ENCODE results near the gene TACO1.
A peak's percentile ranks its signal among the peaks of the same experiment; 100 is the strongest.

Gene TACO1

GRCh38 chr17:63600569-63601438, at the start of gene TACO1:
TSS of gene TACO1 (plus strand) at chr17:63600895. CDS start at chr17:63601084, 189 bp downstream.
- Histone ChIP-seq H3K27ac (peak within 1 kb of the TSS; percentile 89), H3K4me1 (peaks cover 18% of the 10 kb centered on the region), H3K9ac (peak within 1 kb of the TSS; percentile 96), H4K20me1 (no peaks in the 10 kb centered on the region), H3K4me3 (peak within 1 kb of the TSS; percentile 92), H3K4me2 (peak within 1 kb of the TSS; percentile 95), H3K27me3 (no peaks in the 10 kb centered on the region), H3K36me3 (peaks cover 32% of the 10 kb centered on the region), H3K9me3 (no peaks in the 10 kb centered on the region)
- no peak for TF ChIP-seq Cebpa-rat (IDR thresholded peaks at IDR 0.05)

DNA sequence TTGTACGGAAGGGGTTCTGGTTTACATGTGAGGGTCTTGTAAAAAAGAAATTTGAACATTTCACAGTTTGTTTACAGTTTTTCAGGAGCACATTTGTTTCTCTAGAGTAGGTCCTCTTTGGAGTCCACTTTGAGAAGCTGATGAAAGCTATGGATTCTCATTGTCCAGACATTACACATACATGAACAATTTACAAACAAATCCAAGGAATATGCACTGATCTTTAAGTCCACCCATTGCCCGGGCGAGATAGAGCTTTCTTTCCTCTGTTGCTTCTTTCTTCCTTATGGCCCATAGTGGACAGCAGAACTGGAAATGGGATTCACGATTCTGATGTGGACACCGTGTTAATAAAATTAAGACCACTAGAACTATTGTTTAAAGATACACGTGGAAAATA, 48.5 kb upstream of the TACO1 start:
- peaks cover 67% of the 10 kb centered on the region for H4K20me1 ChIP-seq
- H3K27ac ChIP-seq, result 0 out of 2 replicates have a peak overlapping the region, but pooled peaks have one; percentile 35
- H3K4me3 ChIP-seq, result peak overlapping the region; percentile 97

DNA sequence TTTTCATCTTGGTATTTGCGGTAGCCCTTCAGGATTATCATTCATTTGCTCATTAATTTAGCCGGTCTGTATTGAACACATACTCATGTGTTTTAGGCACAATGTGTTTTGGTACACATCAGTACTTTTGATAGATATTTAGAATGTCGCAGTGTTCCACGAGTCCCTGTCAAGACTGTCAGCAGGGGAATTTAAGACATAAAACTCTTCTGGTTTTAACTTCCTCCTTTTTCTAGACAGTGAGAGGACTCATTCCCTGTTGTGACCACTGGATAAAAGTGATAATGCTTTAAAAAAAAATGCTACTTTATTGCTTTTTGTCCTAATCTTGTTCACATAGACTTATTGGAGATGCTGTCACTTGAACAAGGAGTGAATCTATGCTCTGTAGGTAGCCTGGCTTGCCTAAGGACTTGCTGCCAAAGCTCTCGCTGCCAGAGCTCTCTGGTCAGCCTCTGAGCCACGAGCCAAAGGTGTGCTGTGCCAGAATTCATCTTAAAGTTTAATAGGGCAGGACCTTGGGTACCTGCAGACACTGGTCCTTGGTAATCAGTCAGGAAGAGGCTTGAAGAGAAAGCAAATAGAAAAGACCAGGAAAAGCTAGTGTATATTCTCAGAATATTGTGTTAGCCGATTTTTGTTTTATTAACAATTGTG, 45.1 kb upstream of the TACO1 start:
- Histone ChIP-seq H3K27ac (no peak overlapping the region), H3K9me3 (no peaks in the 10 kb centered on the region), H4K20me1 (peaks cover 99% of the 10 kb centered on the region), H3K4me3 (no peak overlapping the region), H3K9ac (no peak overlapping the region), H3K4me1 (peaks cover 34% of the 10 kb centered on the region), H3K36me3 (peaks cover 45% of the 10 kb centered on the region), H3K27me3 (no peaks in the 10 kb centered on the region), H3K4me2 (no peak overlapping the region)
- TF ChIP-seq Cebpa-rat (IDR thresholded peaks at IDR 0.05), result no peak

More for the DNA sequence above, 48.5 kb upstream of the TACO1 start:
- Histone ChIP-seq H3K9me3 (no peaks in the 10 kb centered on the region), H3K9ac (peak overlapping the region; percentile 98), H3K36me3 (peaks cover 39% of the 10 kb centered on the region), H3K4me1 (peaks cover 45% of the 10 kb centered on the region), H3K4me2 (peak overlapping the region; percentile 96), H3K27me3 (no peaks in the 10 kb centered on the region)
- no peak for TF ChIP-seq Cebpa-rat (IDR thresholded peaks at IDR 0.05)

GRCh38 chr17:63557416-63557815, 43.3 kb upstream of the TACO1 start:
- peaks cover 99% of the 10 kb centered on the region for H4K20me1 ChIP-seq
- H3K4me2 ChIP-seq, result no peak overlapping the region
- peaks cover 45% of the 10 kb centered on the region for H3K36me3 ChIP-seq

GRCh38 chr17:63558441-63558840, 42.3 kb upstream of the TACO1 start:
- H3K9ac ChIP-seq, result no peak overlapping the region
- peaks cover 43% of the 10 kb centered on the region for H3K36me3 ChIP-seq
- no peak overlapping the region for H3K4me3 ChIP-seq
- no peak for TF ChIP-seq Cebpa-rat (IDR thresholded peaks at IDR 0.05)
- no peak overlapping the region for H3K4me2 ChIP-seq
- no peaks in the 10 kb centered on the region for H3K27me3 ChIP-seq
- H4K20me1 ChIP-seq, result peaks cover 98% of the 10 kb centered on the region
- no peaks in the 10 kb centered on the region for H3K9me3 ChIP-seq
- H3K4me1 ChIP-seq, result peaks cover 17% of the 10 kb centered on the region
- H3K27ac ChIP-seq, result no peak overlapping the region

More at GRCh38 chr17:63557416-63557815, 43.3 kb upstream of the TACO1 start:
- Histone ChIP-seq H3K4me1 (peaks cover 27% of the 10 kb centered on the region), H3K9me3 (no peaks in the 10 kb centered on the region), H3K4me3 (no peak overlapping the region), H3K9ac (no peak overlapping the region), H3K27ac (no peak overlapping the region), H3K27me3 (no peaks in the 10 kb centered on the region)
- TF ChIP-seq Cebpa-rat (IDR thresholded peaks at IDR 0.05), result no peak

DNA sequence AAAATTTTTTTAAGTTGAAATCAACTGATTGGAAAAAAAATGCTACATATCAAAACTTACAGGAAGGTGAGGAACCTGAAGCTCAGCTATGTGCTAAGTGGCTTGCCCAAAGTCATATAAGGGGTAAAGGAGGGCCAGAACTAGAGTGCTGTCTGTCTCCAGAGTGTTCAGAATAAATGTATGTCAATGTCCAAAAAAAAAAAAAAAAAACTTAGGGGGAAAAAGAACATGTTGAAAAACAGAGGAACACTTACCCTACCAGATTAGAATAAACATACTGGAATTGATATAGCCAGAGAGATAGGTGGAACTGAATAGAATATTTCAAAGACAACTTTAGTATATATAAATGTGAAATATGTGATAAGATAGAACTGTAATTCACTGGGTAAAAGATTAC, 38.9 kb upstream of the TACO1 start:
- peaks cover 32% of the 10 kb centered on the region for H3K36me3 ChIP-seq
- no peak for TF ChIP-seq Cebpa-rat (IDR thresholded peaks at IDR 0.05)
- H3K27me3 ChIP-seq, result no peaks in the 10 kb centered on the region
- H3K4me3 ChIP-seq, result no peak overlapping the region
- no peak overlapping the region for H3K4me2 ChIP-seq
- peaks cover 98% of the 10 kb centered on the region for H4K20me1 ChIP-seq
- H3K9me3 ChIP-seq, result no peaks in the 10 kb centered on the region
- no peak overlapping the region for H3K9ac ChIP-seq
- H3K4me1 ChIP-seq, result no peaks in the 10 kb centered on the region; the same call in 1 of the 2 replicates
- H3K27ac ChIP-seq, result no peak overlapping the region

GRCh38 chr17:63563339-63563738, 37.4 kb upstream of the TACO1 start:
- Histone ChIP-seq H3K27me3 (no peaks in the 10 kb centered on the region), H3K4me3 (no peak overlapping the region), H3K36me3 (peaks cover 30% of the 10 kb centered on the region), H3K4me1 (no peaks in the 10 kb centered on the region; the same call in 1 of the 2 replicates), H3K27ac (no peak overlapping the region), H4K20me1 (peaks cover 98% of the 10 kb centered on the region), H3K9ac (no peak overlapping the region), H3K4me2 (no peak overlapping the region), H3K9me3 (no peaks in the 10 kb centered on the region)
- no peak for TF ChIP-seq Cebpa-rat (IDR thresholded peaks at IDR 0.05)

DNA sequence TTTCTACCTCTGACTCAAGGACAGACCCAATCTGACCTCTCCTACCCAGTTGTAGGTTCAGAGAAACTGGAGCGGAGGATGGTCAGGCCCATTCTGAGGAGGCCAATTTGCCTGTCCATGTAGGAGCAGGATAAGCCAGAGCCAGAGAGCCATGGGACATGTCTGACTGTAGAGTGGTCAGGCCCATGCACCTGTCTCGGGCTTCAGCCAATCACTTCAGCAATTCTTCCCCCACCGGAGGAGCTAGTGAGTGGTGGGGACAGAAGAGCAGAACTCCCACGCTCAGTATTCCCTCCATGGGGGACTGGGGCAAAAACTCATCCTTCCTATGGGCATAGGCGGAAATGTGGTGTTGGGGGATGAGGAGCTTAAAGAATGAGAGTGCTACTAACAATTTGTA, 36.1 kb upstream of the TACO1 start:
- Histone ChIP-seq H3K9me3 (no peaks in the 10 kb centered on the region), H3K4me2 (no peak overlapping the region), H3K27ac (no peak overlapping the region), H3K9ac (no peak overlapping the region), H3K27me3 (no peaks in the 10 kb centered on the region), H3K36me3 (peaks cover 41% of the 10 kb centered on the region), H3K4me1 (no peaks in the 10 kb centered on the region; the same call in 1 of the 2 replicates), H3K4me3 (no peak overlapping the region), H4K20me1 (peaks cover 98% of the 10 kb centered on the region)
- no peak for TF ChIP-seq Cebpa-rat (IDR thresholded peaks at IDR 0.05)

DNA sequence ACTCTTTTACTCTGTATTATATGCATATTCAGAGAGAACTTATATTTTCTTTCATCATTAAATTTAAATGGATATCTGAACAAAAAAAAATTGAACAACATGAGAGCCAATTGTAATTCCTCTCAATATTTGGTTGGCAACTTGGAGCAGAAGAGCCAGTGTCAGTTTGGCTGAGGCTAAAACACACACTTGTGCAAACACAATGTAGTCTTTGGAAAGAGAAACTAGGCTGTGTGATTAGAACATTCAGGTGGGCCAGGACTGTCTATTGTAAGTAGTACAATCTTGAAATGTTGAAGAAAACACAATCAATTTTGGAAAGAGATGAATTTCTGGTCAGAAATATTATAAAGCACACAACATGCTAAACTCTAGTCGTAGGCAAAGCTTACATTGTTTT, 33.5 kb upstream of the TACO1 start:
- no peak overlapping the region for H3K4me2 ChIP-seq
- no peaks in the 10 kb centered on the region for H3K9me3 ChIP-seq
- peaks cover 98% of the 10 kb centered on the region for H4K20me1 ChIP-seq
- no peak overlapping the region for H3K9ac ChIP-seq
- no peaks in the 10 kb centered on the region for H3K4me1 ChIP-seq
- H3K27me3 ChIP-seq, result no peaks in the 10 kb centered on the region
- no peak for TF ChIP-seq Cebpa-rat (IDR thresholded peaks at IDR 0.05)
- peaks cover 57% of the 10 kb centered on the region for H3K36me3 ChIP-seq
- H3K4me3 ChIP-seq, result no peak overlapping the region
- H3K27ac ChIP-seq, result no peak overlapping the region

DNA sequence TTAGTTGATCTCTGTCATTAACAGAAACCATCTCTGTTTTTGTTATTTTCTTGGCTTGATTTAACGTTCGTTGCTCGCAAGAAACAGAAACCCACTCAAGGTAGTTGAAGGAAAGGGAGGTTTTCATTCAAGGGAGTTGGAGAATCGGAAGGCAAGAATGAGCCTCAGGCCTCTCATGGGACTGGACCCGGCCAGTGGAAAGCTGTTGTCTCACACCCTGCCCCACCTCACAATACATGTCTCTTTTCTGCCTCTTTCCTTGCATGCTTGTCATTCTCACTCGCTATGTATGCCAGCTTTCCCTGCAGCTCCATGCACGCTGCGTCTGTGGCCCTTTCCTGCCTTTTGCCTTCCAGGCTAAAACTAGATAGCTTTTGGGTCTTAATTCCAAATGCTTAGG, 32.1 kb upstream of the TACO1 start:
- Histone ChIP-seq H3K9ac (no peak overlapping the region), H3K27me3 (no peaks in the 10 kb centered on the region), H3K4me1 (no peaks in the 10 kb centered on the region), H3K4me2 (no peak overlapping the region), H3K9me3 (no peaks in the 10 kb centered on the region), H3K36me3 (peaks cover 68% of the 10 kb centered on the region), H3K27ac (no peak overlapping the region), H4K20me1 (peaks cover 100% of the 10 kb centered on the region), H3K4me3 (no peak overlapping the region)
- TF ChIP-seq Cebpa-rat (IDR thresholded peaks at IDR 0.05), result no peak
